Endothelial cell of umbilical vein (primary cell): ENCODE measurements around the gene GNAS-AS1. TPM values are rescaled to one million over a fixed set of nuclear protein-coding genes. Genes with fewer than 3 reads are reported as not detected.

Experiments used
- BruUV-seq: library from RNA; stranded (reverse); fragments of 400-500 nt; replicated peaks from 2 replicates; lab custom pipeline; 2021; lab: Mats Ljungman, UMichigan
- CTCF ChIA-PET: fragments of 300-600, 350-600 bp; sonication (Branson Sonifier 250); formaldehyde crosslinking; loops from one replicate; lab custom pipeline; 2021; ENCODE audit warnings: antibody characterized with exemption, inconsistent platforms; lab: Charles Lee
- POLR2A ChIA-PET: fragments of 300-600, 350-600 bp; sonication (Branson Sonifier 250); formaldehyde crosslinking; loops from one replicate; lab custom pipeline; 2021; ENCODE audit warnings: antibody characterized with exemption, inconsistent platforms; lab: Charles Lee
- DNase-seq: peaks from one replicate; pipeline ENCODE4 v3.0.0-alpha.2; 2011; ENCODE audit warnings: low read depth, low spot score
- FAIRE-seq: peaks from 2 replicates; lab custom pipeline; 2011; peaks lifted over from hg19 to GRCh38; lab: Jason Lieb, UNC
- H2AFZ ChIP-seq: 2 replicates; pipeline ENCODE4 v1.6.0; 2012; ENCODE audit warnings: low read depth, low read length, control low read depth, inconsistent platforms
- H3K27ac ChIP-seq: 2 replicates; pipeline ENCODE4 v1.5.1; 2011; ENCODE audit warnings: low read depth, mild to moderate bottlenecking, control low read depth, low read length, moderate library complexity; ENCODE audit not compliant: insufficient read depth
- H3K27me3 ChIP-seq, 2 experiments: 2 replicates each; pipeline versions ENCODE4 v1.6.0 to v1.6.1; 2011; ENCODE audit warnings: low read length in 2 of 2, mixed read lengths in 1 of 2; ENCODE audit not compliant: control insufficient read depth in 2 of 2, insufficient read depth in 2 of 2
- H3K36me3 ChIP-seq, 2 experiments: 2 replicates in 1 of 2; 3 replicates in 1 of 2; pipeline ENCODE4 v1.5.1; 2011; ENCODE audit warnings: low read length in 2 of 2, mild to moderate bottlenecking in 1 of 2, moderate library complexity in 1 of 2; ENCODE audit not compliant: control insufficient read depth in 2 of 2, insufficient read depth in 2 of 2; ENCODE audit errors: extremely low read depth in 1 of 2
- H3K4me1 ChIP-seq: 3 replicates; pipeline ENCODE4 v1.5.1; 2011; ENCODE audit warnings: mild to moderate bottlenecking, low read length; ENCODE audit not compliant: control insufficient read depth, insufficient read depth; ENCODE audit errors: extremely low read depth
- H3K4me2 ChIP-seq: 2 replicates; pipeline ENCODE4 v1.6.1; 2011; ENCODE audit warnings: low read length, control low read depth, mixed read lengths; ENCODE audit not compliant: insufficient read depth
- H3K4me3 ChIP-seq, 3 experiments: fragments of 200-600 bp in 1 of 3; sonication (generic), shearing (Covaris generic) in 1 of 3; replicated peaks in 1 of 3; 2 replicates each; pipeline ENCODE4 v1.5.1; 2011 to 2016; ENCODE audit warnings: control low read depth in 3 of 3, low read length in 3 of 3, mild to moderate bottlenecking in 2 of 3, inconsistent platforms in 1 of 3, low read depth in 1 of 3, moderate library complexity in 1 of 3; ENCODE audit not compliant: insufficient read depth in 1 of 3
- H3K79me2 ChIP-seq: 2 replicates; pipeline ENCODE4 v1.6.0; 2012; ENCODE audit warnings: low read length, inconsistent platforms; ENCODE audit not compliant: control insufficient read depth, insufficient read depth
- H3K9ac ChIP-seq: replicated peaks from 2 replicates; pipeline ENCODE3; 2011; ENCODE audit warnings: low read length, control low read depth; ENCODE audit not compliant: insufficient read depth; ENCODE audit errors: extremely low read depth
- H3K9me1 ChIP-seq: replicated peaks from 3 replicates; pipeline ENCODE4 v1.6.0; 2011; ENCODE audit warnings: mild to moderate bottlenecking, low read length; ENCODE audit not compliant: control insufficient read depth, insufficient read depth; ENCODE audit errors: extremely low read depth
- H3K9me3 ChIP-seq: replicated peaks from 2 replicates; pipeline ENCODE4 v1.5.1; 2012; ENCODE audit warnings: low read length, inconsistent platforms; ENCODE audit not compliant: control insufficient read depth, insufficient read depth
- H4K20me1 ChIP-seq: replicated peaks from 2 replicates; pipeline ENCODE3; 2011; ENCODE audit warnings: mild to moderate bottlenecking, low read length; ENCODE audit not compliant: control insufficient read depth, insufficient read depth; ENCODE audit errors: extremely low read depth
- EZH2 ChIP-seq: IDR thresholded peaks from 2 replicates; pipeline ENCODE4 v1.6.1; 2012; ENCODE audit warnings: borderline replicate concordance, low read depth, mild to moderate bottlenecking, moderate library complexity, low read length, inconsistent platforms; ENCODE audit not compliant: severe bottlenecking
- FOS ChIP-seq: IDR thresholded peaks from 2 replicates; pipeline ENCODE4 v1.6.1; 2011; ENCODE audit warnings: mild to moderate bottlenecking, low read length, moderate library complexity, borderline replicate concordance; ENCODE audit not compliant: insufficient read depth
- GATA2 ChIP-seq: IDR thresholded peaks from 2 replicates; pipeline ENCODE4 v1.7.0; 2011; ENCODE audit warnings: low read depth, mild to moderate bottlenecking, moderate library complexity, mixed read lengths, low read length; ENCODE audit not compliant: insufficient read length, insufficient read depth
- JUN ChIP-seq: IDR thresholded peaks from 2 replicates; pipeline ENCODE4 v1.6.1; 2011; ENCODE audit warnings: borderline replicate concordance, low read depth; ENCODE audit not compliant: insufficient read length, insufficient read depth
- MYC ChIP-seq: IDR thresholded peaks from one replicate; pipeline ENCODE4 v1.6.1; 2011; ENCODE audit warnings: mild to moderate bottlenecking, low read depth, low read length
- POLR2A ChIP-seq: IDR thresholded peaks from 2 replicates; pipeline ENCODE4 v1.6.1; 2012; ENCODE audit warnings: low read depth, mild to moderate bottlenecking, control low read depth, low read length
- POLR2AphosphoS5 ChIP-seq: IDR thresholded peaks from 2 replicates; pipeline ENCODE4 v1.6.1; 2012; ENCODE audit warnings: low read depth, mild to moderate bottlenecking, control low read depth, low read length, moderate library complexity; ENCODE audit not compliant: insufficient read depth
- dilution Hi-C: fragments of 300-500 bp; cut with MboI; formaldehyde crosslinking; loops from one replicate; pipeline ENCODE4 v1.15.0; 2019; ENCODE audit warnings: low sequenced_read_pairs; ENCODE audit not compliant: extremely low pct_ligation_motif_present
- intact Hi-C: fragments of 100-400 bp; cut with micrococcal nuclease; formaldehyde crosslinking; loops from one replicate; pipeline ENCODE4 v1.10.0; 2022
- polyA plus RNA-seq, 4 experiments: library from polyadenylated mRNA; depleted of rRNA in 3 of 4; stranded (reverse) in 3 of 4; unstranded in 1 of 4; fragments of >200 nt; gene quantifications; 2 replicates each; pipeline versions ENCODE4 v1.2.1 to v1.2.3, GENCODE V29; 2011 to 2012; ENCODE audit warnings: missing spikeins in 1 of 4
- total RNA-seq: library from RNA; stranded (reverse); gene quantifications from 2 replicates; pipeline ENCODE4 v1.2.3, GENCODE V29; 2021
- TF ChIP-seq, protein P1 (sequence below), 2 donors: IDR thresholded peaks; 1 replicate in 1 of 2; 2 replicates in 1 of 2; pipeline ENCODE4 v1.5.1; 2011; ENCODE audit warnings: low read length in 2 of 2, mild to moderate bottlenecking in 2 of 2, moderate library complexity in 2 of 2, control low read depth in 1 of 2, inconsistent platforms in 1 of 2, low read depth in 1 of 2; ENCODE audit not compliant: insufficient read depth in 1 of 2; ENCODE audit errors: extremely low read depth in 1 of 2
- TF ChIP-seq, protein P2 (sequence below): IDR thresholded peaks from 2 replicates; pipeline ENCODE4 v1.6.1; 2011; ENCODE audit not compliant: insufficient read depth, insufficient read length

GNAS-AS1 gene
- total and polyA plus RNA-seq, 2 donors (not counting 3 experiments of a cell fraction or from before 2014, with no cell fraction given): 0.11 to 0.58 TPM

DNA sequence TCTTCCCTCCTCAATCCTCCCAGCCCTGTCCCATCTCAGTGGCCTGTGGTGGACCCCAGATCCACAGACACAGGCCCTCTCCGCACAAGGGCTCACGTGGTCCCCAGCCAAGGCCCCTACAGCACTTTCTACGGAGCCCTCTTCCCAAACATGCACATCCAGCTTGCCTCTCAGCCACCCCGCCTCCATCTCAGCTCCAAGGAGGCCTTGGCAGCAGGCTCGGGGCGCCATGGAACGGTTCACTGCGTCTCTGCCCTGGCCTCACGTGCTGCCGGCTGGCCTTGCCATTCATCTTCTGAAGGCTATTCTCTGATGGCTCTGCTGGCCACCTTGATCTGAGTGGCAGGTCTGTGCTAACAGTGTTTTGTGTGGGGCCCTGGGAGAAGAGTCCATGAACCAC, 33.0 kb downstream of the GNAS-AS1 start:
- FAIRE-seq (no peak), DNase-seq (no peak)
- no peaks in the 10 kb centered on the region for H3K36me3 ChIP-seq
- POLR2A ChIA-PET: no interaction called here
- dilution Hi-C loops: no loop called here
- no peak overlapping the region for H3K4me3 ChIP-seq
- no peak overlapping the region for H3K4me2 ChIP-seq
- no peaks in the 10 kb centered on the region for H3K4me1 ChIP-seq
- TF ChIP-seq JUN (no peak), POLR2AphosphoS5 (no peak), EZH2 (no peak)
- TF ChIP-seq, protein P1, sequence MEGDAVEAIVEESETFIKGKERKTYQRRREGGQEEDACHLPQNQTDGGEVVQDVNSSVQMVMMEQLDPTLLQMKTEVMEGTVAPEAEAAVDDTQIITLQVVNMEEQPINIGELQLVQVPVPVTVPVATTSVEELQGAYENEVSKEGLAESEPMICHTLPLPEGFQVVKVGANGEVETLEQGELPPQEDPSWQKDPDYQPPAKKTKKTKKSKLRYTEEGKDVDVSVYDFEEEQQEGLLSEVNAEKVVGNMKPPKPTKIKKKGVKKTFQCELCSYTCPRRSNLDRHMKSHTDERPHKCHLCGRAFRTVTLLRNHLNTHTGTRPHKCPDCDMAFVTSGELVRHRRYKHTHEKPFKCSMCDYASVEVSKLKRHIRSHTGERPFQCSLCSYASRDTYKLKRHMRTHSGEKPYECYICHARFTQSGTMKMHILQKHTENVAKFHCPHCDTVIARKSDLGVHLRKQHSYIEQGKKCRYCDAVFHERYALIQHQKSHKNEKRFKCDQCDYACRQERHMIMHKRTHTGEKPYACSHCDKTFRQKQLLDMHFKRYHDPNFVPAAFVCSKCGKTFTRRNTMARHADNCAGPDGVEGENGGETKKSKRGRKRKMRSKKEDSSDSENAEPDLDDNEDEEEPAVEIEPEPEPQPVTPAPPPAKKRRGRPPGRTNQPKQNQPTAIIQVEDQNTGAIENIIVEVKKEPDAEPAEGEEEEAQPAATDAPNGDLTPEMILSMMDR (IDR thresholded peaks at IDR 0.05; ENCODE audit: extremely low read depth in 1 of 2, insufficient read depth in 1 of 2, low read depth in 1 of 2, low read length in 2 of 2): no peak
- H3K79me2 ChIP-seq: no peaks in the 10 kb centered on the region
- no peak overlapping the region for H3K27ac ChIP-seq
- intact Hi-C loops: no loop called here
- no peaks in the 10 kb centered on the region for H3K27me3 ChIP-seq
- no peak overlapping the region for H3K9ac ChIP-seq
- no peaks in the 10 kb centered on the region for H4K20me1 ChIP-seq
- no peaks in the 10 kb centered on the region for H3K9me1 ChIP-seq
- BruUV-seq: no TSS peak
- no peaks in the 10 kb centered on the region for H3K9me3 ChIP-seq
- CTCF ChIA-PET: no interaction called here
- no peak overlapping the region for H2AFZ ChIP-seq

DNA sequence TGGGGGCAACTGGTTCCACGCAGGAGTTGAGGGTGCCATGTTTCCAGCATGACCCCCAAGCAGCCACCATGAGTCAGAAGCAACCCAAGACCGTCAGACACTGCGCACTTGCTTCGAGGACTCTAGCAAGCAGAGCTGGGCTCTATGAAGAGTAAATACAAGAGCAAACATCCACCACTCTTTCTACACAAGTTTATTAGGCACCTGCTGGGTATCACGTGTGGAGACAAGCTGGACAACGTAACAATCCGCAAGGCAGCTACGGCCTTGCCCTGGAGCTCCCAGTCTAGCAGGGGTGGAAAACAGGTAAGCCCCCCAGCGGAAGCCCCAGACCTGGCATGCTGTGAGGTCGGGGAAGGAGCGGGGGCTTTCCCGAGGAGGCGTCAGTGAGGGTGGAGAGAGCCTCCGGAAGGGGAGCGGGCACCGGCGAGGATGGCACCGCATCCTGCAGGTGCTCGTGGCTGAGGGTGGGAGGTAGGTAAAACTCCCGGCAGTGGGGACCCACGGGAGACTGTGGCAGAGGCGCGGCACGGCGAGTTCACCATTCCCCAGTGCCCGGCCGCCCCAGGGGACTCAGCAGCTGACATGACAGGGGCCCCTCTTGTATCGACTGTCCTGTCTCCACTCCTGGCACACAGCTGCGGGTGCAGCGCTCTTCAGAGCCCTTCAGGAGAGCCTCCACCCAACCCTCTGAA, 33.6 kb downstream of the GNAS-AS1 start:
- ChIA-PET POLR2A (no interaction called here), CTCF (no interaction called here)
- dilution Hi-C loops: no loop called here

More for the DNA sequence above, 33.6 kb downstream of the GNAS-AS1 start:
- DNase-seq (no peak), FAIRE-seq (no peak)
- Histone ChIP-seq H4K20me1 (no peaks in the 10 kb centered on the region), H3K4me1 (no peaks in the 10 kb centered on the region), H3K36me3 (no peaks in the 10 kb centered on the region), H3K79me2 (no peaks in the 10 kb centered on the region), H3K4me2 (no peak overlapping the region), H3K9me3 (no peaks in the 10 kb centered on the region), H3K9ac (no peak overlapping the region), H3K4me3 (no peak overlapping the region), H3K27me3 (no peaks in the 10 kb centered on the region), H3K27ac (no peak overlapping the region), H2AFZ (no peak overlapping the region), H3K9me1 (no peaks in the 10 kb centered on the region)
- no TSS peak for BruUV-seq
- intact Hi-C loops: no loop called here
- no peak for TF ChIP-seq FOS
- no peak for TF ChIP-seq POLR2A
- TF ChIP-seq, protein P1 (IDR thresholded peaks at IDR 0.05; ENCODE audit: extremely low read depth in 1 of 2, insufficient read depth in 1 of 2, low read depth in 1 of 2, low read length in 2 of 2): no peak
- TF ChIP-seq, protein P2, sequence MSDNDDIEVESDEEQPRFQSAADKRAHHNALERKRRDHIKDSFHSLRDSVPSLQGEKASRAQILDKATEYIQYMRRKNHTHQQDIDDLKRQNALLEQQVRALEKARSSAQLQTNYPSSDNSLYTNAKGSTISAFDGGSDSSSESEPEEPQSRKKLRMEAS: no peak
- no peak for TF ChIP-seq MYC
- no peak for TF ChIP-seq EZH2
- no peak for TF ChIP-seq POLR2AphosphoS5
- TF ChIP-seq JUN: no peak
- TF ChIP-seq GATA2: no peak
